ENCODE measurements around the gene PRKN.

- no peak for TF ChIP-seq CTCF (IDR thresholded peaks at IDR 0.05; ENCODE audit: low read length)
- no peak for TF ChIP-seq EZH2 (IDR thresholded peaks at IDR 0.05; ENCODE audit: borderline replicate concordance, low read length)
These were observed 571.4 kb downstream of the PRKN start for GRCh38 chr6:162156146-162156545.

Measured in OCI-LY1 (cell line).